H1 (cell line): Measurements from ENCODE around the gene PASK. TPM values are rescaled to one million over a fixed set of nuclear protein-coding genes. Genes with fewer than 3 reads are reported as not detected.

Experiments used
- ATF3 ChIP-seq: IDR thresholded peaks from 2 replicates; pipeline ENCODE4 v1.6.1; 2011; ENCODE audit warnings: low read depth, mild to moderate bottlenecking, low read length; ENCODE audit not compliant: insufficient read depth
- CHD7 ChIP-seq: fragments of 300-600 bp; sonication (generic); IDR thresholded peaks from 2 replicates; pipeline ENCODE4 v1.7.1; 2012; ENCODE audit warnings: low read length, moderate library complexity, mild to moderate bottlenecking, inconsistent platforms; ENCODE audit not compliant: insufficient replicate concordance
- CREB1 ChIP-seq: IDR thresholded peaks from 2 replicates; pipeline ENCODE4 v1.6.1; 2012; ENCODE audit warnings: inconsistent platforms
- E2F6 ChIP-seq: IDR thresholded peaks from 2 replicates; pipeline ENCODE4 v1.6.1; 2012; ENCODE audit warnings: inconsistent platforms
- MAX ChIP-seq: IDR thresholded peaks from 2 replicates; pipeline ENCODE4 v1.6.1; 2012; ENCODE audit warnings: inconsistent platforms
- RAD21 ChIP-seq, 2 experiments: IDR thresholded peaks in 1 of 2; conservative IDR thresholded peaks in 1 of 2; 2 replicates each; pipeline ENCODE4 v1.6.1; 2011; ENCODE audit warnings: low read depth in 2 of 2, low read length in 2 of 2, improper control_type of control experiment in 1 of 2, inconsistent platforms in 1 of 2, mild to moderate bottlenecking in 1 of 2, moderate library complexity in 1 of 2
- RXRA ChIP-seq: IDR thresholded peaks from 2 replicates; pipeline ENCODE4 v1.6.1; 2011; ENCODE audit warnings: low read depth, mild to moderate bottlenecking, low read length, moderate library complexity; ENCODE audit not compliant: insufficient read depth
- TAF7 ChIP-seq: optimal IDR thresholded peaks from 2 replicates; pipeline ENCODE3; 2011; ENCODE audit warnings: low read depth, mild to moderate bottlenecking, inconsistent platforms, low read length, moderate library complexity, borderline replicate concordance
- polyA plus RNA-seq, 7 experiments: library from polyadenylated mRNA; depleted of rRNA in 3 of 7; stranded (reverse) in 5 of 7; unstranded in 2 of 7; fragments of >200 nt in 5 of 7; fragments of 200-250 nt in 2 of 7; gene quantifications; 1 replicate in 5 of 7; 2 replicates in 1 of 7; 4 replicates in 1 of 7; pipeline versions ENCODE4 v1.2.1 to v1.2.3, GENCODE V29; 2011 to 2013; ENCODE audit warnings: missing spikeins in 2 of 7, mixed read lengths in 2 of 7
- total RNA-seq: library from RNA; stranded (reverse); fragmentation: NEBNext Ultra II Directional; extraction: Animal tissue kit (Norgen Biotek cat#: 25700); gene quantifications from 2 replicates; pipeline ENCODE4 v1.2.1, GENCODE V29; 2021

PASK gene
- total and polyA plus RNA-seq, 2 of the 8 experiments (the other 6 are each of a cell fraction or from before 2014, with no cell fraction given) = 20.5 to 66.1 TPM

DNA sequence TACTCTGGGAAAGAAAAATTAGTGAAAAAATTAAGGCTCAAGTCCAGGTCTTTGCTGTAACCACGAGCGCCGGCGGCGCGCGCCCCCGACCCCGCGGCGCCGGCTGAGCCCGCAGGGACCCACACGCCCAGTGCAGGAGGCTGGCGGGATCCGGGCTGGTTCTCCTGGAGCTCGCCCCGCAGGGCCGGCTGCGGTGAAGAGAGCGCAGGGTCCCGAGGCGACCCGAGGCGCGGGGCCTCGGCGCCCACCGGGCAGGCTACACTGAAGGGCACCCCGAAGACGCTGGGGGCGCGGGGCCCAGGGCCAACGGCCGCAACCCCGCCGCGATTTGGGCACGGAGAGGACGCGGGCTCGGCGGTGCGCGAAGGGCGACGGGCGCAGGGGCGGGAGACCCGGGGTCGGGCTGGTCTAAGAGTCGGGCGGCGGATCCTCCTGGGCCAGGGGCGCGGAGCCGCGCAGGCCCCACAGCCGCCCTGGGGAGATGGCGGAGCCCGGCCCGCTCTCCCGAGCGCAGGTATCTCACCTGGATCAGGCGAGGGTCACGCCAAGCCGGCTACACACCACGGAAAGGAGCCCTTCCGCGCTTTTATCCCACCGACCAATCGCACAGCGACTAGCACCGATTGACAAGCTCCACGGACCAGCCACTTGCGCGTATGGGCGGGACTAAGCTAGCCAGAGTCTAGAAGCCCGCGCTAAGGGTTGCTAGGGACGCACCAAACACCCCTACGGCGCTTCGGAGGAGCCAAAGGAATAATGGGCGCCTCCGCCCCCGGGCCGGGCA is at the start of gene PASK (continued):
- TF ChIP-seq CHD7 (no peak), RXRA (no peak), RAD21 (IDR thresholded peaks at IDR 0.05 in 1 of 2, conservative IDR thresholded peaks at IDR 0.05 in 1 of 2; ENCODE audit: low read depth in 2 of 2, low read length in 2 of 2) (no peak), MAX (no peak), CREB1 (no peak), ATF3 (no peak), TAF7 (no peak), E2F6 (peak; percentile 67)
